ENCODE measurements around the gene TLK1. TPM values are rescaled to one million over a fixed set of nuclear protein-coding genes. Genes with fewer than 3 reads are reported as not detected.
"Not testable (repeated sequence)": the region's sequence is repeated elsewhere in the genome, so short reads cannot be mapped to it uniquely, and the experiment has no call there.

Gene TLK1
- total RNA-seq, 1 experiment from 2014 or later: 7.1 TPM

DNA sequence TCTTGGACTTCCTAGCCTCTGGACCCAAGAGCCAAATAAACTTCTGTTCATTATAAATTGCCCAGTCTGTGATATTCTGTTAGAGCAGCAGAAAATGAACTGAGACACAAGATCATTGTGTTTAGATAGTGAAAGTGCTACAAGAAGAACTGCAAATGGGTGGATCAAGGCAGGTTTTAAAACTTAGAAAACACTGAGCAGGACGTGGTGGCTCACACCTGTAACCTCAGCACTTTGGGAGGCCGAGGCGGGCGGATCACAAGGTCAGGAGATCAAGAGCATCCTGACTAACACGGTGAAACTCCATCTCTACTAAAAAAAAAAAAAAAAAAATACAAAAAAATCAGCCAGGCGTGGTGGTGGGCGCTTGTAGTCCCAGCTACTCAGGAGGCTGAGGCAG lies 84.3 kb downstream of the TLK1 start:
- not testable (repeated sequence) for H3K4me3 ChIP-seq, H3K9me3 ChIP-seq, H3K27me3 ChIP-seq, DNase-seq
- peaks cover 11% of the 10 kb centered on the region for H3K36me3 ChIP-seq

DNA sequence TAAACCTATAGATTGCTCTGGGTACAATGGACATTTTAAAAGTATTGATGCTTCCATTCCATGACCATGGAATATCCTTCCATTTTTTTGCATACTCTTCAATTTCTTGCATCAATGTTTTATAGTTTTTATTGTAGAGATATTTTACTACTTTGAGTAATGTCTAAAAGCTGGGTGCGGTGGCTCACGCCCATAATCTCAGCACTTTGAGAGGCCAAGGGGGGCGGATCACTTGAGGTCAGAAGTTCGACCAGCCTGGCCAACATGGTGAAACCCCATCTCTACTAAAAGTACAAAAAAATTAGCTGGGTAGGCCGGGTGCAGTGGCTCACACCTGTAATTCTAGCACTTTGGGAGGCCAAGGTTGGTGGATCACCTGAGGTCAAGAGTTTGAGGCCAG lies 88.5 kb downstream of the TLK1 start:
- Histone ChIP-seq H3K27me3 (no peaks in the 10 kb centered on the region), H3K4me3 (no peak overlapping the region), H3K9me3 (no peaks in the 10 kb centered on the region; the same call in 1 of the 2 replicates), H3K36me3 (peaks cover 15% of the 10 kb centered on the region)
- no peak for DNase-seq

DNA sequence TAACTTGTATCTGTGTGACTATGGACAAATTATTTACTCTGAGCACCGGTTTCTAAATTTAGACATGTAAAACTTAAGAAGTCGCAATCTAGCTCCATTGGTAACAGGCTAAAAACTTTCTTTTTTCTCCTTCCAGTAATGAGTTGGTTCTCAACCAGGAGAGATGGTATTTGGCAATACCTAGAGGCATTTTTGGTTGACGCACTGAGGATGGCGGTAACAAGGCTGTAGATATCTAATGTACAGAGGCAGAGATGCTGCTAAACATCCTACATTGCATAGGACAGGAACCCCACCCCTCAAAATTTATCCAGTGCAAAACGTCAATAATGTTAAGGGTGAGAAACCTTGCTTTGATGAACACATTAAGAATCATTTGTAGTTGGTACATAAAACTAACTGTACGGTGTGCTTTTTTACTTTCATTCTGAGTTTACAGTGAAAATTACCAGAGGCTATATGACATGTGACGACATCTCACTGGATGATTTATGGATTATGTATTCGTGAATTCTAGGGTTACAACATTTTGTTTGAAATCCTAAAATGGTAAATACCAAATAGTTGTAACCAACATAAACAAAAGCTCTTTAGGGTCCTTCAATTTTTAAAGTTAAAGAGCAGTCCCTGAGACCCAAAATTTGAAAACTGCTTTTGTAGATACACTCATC lies 91.3 kb downstream of the TLK1 start:
- Histone ChIP-seq H3K36me3 (peaks cover 15% of the 10 kb centered on the region), H3K4me3 (no peak overlapping the region), H3K27me3 (no peaks in the 10 kb centered on the region), H3K9me3 (no peaks in the 10 kb centered on the region; the same call in 1 of the 2 replicates)
- no peak for DNase-seq

DNA sequence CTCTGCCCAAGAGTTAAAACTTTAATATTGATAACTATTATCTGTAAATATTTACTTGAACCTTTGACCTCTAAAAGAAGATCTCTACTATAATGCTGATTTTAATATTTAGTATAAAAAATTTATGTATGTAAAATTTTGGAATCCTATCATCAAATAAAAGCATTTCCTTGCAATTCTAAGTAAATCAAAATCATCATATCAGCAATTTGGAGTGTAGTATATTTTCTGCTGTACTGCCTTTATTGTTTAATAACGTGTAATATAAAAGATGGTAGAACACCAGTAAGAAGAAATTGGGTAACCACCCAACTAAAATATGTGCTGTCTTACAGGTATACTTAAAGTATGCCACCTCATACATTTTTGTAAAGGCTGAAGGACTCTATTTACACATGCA lies 94.6 kb downstream of the TLK1 start:
- Histone ChIP-seq H3K27me3 (no peaks in the 10 kb centered on the region), H3K36me3 (peaks cover 3% of the 10 kb centered on the region), H3K9me3 (no peaks in the 10 kb centered on the region), H3K4me3 (no peak overlapping the region)
- no peak for DNase-seq

DNA sequence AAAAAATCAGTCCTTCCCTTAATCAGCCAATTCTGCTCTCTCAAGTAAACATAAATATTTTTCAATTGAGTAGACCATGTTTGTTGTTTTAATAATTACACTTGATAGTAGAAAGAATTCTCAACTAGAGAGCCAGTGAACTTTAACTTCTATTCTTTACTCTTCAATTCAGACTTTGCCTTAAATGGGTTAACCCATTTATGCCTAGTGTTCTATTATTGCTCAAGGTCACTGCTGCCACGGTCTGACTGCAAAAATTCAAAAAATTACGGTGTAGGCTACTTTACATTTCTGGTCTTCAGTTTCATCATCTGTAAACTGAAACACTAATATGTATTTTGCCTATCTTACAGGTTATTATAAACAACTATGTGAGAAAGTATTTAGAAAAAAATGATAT lies 103.1 kb downstream of the TLK1 start:
- no peak overlapping the region for H3K4me3 ChIP-seq
- H3K36me3 ChIP-seq: peaks cover 38% of the 10 kb centered on the region
- no peaks in the 10 kb centered on the region for H3K27me3 ChIP-seq
- no peaks in the 10 kb centered on the region for H3K9me3 ChIP-seq
- no peak for DNase-seq

DNA sequence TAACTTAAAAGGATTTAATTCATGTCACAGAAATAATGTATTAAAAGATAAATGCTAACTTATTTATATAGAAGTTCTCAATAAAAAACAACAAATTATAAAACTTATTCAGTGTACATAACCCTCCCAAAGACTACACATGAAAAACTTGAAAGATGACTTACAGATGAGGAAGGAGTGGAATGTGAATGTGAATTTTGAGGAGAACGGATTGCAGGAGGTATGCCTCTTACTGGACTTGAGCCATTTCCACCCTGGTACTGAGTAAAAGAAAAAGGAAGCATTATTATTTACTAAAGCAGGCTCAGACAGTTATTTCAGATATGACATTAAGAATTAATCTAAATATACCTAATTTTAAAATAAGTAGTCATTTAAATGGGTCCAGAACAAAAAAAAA lies 104.4 kb downstream of the TLK1 start:
- Histone ChIP-seq H3K4me3 (no peak overlapping the region), H3K36me3 (peaks cover 38% of the 10 kb centered on the region), H3K27me3 (no peaks in the 10 kb centered on the region), H3K9me3 (no peaks in the 10 kb centered on the region)
- no peak for DNase-seq

DNA sequence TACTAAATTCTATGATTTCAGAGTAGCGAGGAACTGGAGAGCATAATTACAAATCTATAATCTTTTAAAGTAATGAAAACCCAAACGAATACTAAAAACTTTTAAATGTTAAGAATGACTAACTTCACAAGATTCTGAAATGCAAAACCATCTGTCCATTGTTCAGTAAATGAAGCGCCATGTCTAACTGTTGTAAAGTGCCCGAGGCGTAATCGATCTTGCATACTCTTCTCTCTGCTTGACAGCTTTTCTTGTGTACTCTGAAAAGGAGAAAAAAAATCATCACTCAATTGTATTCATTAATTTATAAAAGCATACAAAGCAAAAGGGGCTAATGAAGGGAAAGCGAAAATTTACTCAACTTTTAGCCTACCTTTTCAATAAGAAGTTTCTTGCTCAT lies 111.0 kb downstream of the TLK1 start:
- Histone ChIP-seq H3K4me3 (no peak overlapping the region), H3K27me3 (no peaks in the 10 kb centered on the region), H3K36me3 (peaks cover 30% of the 10 kb centered on the region), H3K9me3 (no peaks in the 10 kb centered on the region)
- no peak for DNase-seq

DNA sequence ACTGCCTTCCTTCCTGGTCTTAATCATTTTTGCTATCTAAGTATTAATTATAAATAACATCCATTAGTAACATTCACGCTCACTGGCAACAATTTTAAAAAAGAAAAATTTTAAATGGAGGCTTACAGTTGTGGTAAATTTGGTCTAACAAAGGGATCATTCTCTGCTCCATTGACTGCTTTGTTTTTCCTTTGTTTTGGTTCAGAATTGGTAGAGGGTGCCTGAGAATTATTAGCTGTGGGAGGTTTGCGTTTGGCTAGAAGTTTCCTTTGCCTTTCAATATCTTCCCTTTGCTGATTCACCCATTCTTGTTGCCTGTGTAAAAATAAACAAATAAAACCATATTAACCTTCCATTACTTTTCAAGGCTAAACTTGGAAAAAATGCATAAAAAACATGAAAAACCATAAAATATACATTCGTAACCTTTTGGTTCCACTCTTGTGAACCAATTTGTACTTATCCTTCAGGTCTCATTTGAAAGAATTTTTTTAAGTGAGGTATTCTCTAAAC lies 114.6 kb downstream of the TLK1 start:
- Histone ChIP-seq H3K36me3 (peaks cover 42% of the 10 kb centered on the region), H3K27me3 (no peaks in the 10 kb centered on the region), H3K4me3 (no peak overlapping the region), H3K9me3 (no peaks in the 10 kb centered on the region)
- DNase-seq: no peak

DNA sequence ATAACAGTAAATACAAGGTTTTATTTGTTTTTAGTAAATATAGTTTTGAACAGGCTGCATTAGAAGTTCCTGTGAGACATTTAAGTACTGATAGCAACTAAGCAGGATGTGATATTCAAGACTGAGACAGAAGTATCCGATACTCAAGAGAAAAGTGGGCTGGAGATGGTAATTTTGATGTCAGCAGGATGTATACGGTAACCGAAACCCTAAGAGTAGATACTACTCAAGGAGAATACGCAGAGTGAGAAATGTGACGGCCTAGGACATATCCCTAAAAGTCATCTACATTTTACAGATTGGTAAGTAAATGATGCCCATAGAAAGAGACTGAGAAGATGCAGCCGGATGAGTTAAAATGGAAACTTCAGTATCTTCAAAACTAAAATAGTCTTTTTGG lies 116.3 kb downstream of the TLK1 start:
- Histone ChIP-seq H3K9me3 (no peaks in the 10 kb centered on the region), H3K4me3 (no peak overlapping the region), H3K36me3 (peaks cover 43% of the 10 kb centered on the region), H3K27me3 (no peaks in the 10 kb centered on the region)
- no peak for DNase-seq

DNA sequence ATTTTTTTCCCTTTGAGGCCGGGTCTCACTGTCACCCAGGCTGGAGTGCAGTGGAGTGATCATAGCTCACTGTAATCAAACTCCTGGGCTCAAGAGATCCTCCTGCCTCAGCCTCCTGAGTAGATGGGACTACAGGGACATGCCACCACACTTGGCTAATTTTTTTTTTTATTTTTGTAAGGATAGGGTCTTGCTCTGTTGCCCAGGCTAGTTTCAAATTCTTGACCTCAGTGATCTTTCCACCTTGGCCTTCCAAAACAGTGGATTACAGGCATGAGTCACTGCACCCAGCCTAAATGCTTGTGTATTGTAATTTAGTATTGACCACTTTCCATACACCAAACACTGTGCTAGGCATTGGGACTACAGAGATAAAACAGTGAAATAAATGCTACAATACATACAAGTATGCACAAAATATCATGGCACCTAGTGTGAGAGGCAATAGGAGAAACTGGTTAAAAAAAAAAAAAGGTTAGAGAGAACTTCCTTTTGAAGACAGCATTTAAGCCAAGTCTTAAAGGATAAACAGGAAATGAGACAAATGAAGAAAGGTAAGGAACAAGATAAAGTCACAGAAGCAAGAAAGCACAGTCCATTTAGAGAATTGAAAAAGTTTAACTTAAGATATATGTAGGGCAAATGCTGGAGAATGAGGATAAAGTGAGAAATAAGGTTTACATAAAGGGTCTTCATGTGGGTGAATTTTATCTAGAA lies 118.3 kb downstream of the TLK1 start:
- Histone ChIP-seq H3K9me3 (no peaks in the 10 kb centered on the region), H3K36me3 (peaks cover 46% of the 10 kb centered on the region), H3K4me3 (no peak overlapping the region), H3K27me3 (no peaks in the 10 kb centered on the region)
- DNase-seq: no peak

DNA sequence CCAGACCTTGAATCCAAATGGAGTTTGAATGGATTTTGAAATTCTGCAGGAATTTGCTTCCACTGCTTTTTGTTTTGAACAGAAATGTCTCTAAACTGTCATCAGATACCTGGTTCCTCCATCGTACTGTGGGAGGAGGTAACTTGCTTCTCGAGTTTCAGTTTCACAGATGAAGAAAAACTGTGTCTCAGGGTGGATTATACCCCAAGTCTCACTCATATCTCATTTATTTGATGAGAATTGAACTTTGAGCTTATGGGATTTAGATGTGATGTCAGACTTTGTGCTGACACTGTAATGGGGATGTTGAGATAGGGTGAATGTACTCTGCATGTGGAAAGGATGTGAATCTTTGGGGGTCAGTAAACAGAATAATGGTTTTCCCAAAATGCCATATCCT lies 124.2 kb downstream of the TLK1 start:
- Histone ChIP-seq H3K4me3 (no peak overlapping the region), H3K36me3 (peaks cover 33% of the 10 kb centered on the region), H3K9me3 (no peaks in the 10 kb centered on the region), H3K27me3 (no peaks in the 10 kb centered on the region)
- no peak for DNase-seq

DNA sequence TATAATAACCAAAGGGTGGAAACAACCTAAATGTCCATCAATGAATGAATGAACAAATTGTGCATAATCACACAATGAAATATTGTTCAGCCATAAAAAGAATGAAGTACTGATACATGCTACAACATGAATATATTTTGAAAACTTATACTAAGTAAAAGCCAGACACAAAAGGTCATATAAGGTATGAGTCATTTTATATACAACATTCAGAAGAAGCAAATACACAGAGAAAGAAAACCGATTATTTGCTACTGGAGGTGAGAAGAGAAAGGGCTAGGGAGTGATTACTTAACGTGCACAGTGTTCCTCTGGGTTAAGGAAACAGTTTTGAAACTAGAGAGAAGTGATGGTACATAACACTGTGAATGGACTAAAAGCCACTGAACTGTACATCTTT lies 126.4 kb downstream of the TLK1 start:
- peaks cover 27% of the 10 kb centered on the region for H3K36me3 ChIP-seq
- DNase-seq: no peak
- H3K27me3 ChIP-seq: no peaks in the 10 kb centered on the region
- no peaks in the 10 kb centered on the region for H3K9me3 ChIP-seq
- H3K4me3 ChIP-seq: no peak overlapping the region

DNA sequence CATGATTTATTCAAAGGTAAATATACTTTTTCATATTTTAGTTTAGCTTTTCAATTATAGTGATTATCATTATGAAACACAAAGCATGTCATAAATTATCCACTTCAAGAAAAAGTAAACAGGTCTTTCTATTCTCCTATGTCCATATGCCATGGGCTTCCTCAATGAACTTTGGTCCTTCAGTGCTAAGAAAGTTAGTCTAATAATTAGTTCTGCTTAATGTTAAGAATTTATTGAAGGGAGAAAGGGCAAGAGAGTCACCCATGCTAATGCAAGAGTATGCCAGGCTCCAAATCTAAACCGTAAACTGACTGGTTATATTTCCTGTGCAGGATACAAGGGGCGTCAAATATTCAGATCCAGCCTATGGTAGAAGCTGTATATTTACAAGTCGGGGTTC lies 135.5 kb downstream of the TLK1 start:
- DNase-seq: no peak
- Histone ChIP-seq H3K4me3 (no peak overlapping the region), H3K9me3 (no peaks in the 10 kb centered on the region), H3K36me3 (peaks cover 6% of the 10 kb centered on the region), H3K27me3 (no peaks in the 10 kb centered on the region)

DNA sequence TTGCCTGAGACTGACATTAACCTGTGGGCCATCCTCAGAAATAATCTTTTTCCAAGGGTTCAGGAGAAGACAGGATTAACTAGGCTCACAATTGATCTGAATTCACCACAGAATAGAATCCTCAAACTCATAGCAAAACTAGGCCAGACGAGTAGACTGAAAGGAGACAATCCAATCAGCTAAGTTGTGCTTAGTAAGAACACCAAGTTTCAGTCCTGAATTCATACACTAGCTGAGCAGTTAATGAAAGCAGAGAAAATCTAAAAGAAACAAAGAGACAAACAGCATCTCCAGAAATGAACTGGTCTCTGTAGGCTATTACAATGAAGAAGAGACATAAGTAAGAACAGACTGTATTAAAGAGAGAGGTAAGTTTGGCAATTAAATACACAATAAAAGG lies 142.2 kb downstream of the TLK1 start:
- DNase-seq: no peak
- Histone ChIP-seq H3K9me3 (no peaks in the 10 kb centered on the region), H3K4me3 (no peak overlapping the region), H3K27me3 (no peaks in the 10 kb centered on the region), H3K36me3 (peaks cover 11% of the 10 kb centered on the region; the same call in 1 of the 2 replicates)

DNA sequence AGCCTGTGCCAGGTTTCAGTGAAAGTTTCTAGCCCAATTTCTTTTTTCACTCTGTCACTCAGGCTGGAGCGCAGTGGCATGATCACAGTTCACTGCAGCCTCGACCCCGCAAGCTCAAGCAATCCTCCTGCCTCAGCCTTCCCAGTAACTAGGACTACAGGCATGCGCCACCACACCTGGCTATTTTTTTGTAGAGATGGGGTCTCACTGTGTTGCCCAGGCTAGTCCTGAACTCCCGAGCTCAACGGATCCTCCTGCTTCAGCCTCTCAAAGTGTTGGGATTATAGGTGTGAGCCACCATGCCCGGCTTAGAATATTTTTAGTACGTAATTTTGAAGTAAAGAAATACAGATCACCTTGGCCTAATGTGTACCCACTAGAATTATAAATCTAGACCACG lies 144.6 kb downstream of the TLK1 start:
- no peak overlapping the region for H3K4me3 ChIP-seq
- H3K36me3 ChIP-seq: peaks cover 12% of the 10 kb centered on the region; the same call in 1 of the 2 replicates
- DNase-seq: no peak
- H3K9me3 ChIP-seq: no peaks in the 10 kb centered on the region
- no peaks in the 10 kb centered on the region for H3K27me3 ChIP-seq

DNA sequence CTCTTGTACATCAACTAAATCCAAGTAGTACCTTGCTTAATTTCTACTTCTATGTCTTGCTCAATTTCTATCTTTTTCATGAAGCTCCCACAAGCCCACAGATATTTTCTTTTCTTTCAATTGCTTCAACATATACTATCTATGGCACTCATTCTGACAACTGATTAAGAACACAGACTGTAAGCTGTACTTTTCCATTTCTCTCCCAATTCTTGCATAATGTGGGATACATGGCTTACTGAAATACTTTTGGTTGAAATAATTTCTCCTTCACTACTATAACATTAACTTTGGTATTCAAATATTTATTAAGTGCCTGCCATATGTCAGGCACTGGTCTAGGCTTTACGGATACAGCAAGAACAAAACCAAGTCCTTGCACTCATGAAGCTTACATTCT lies 146.8 kb downstream of the TLK1 start:
- no peaks in the 10 kb centered on the region for H3K9me3 ChIP-seq
- no peak for DNase-seq
- no peak overlapping the region for H3K4me3 ChIP-seq
- H3K36me3 ChIP-seq: peaks cover 10% of the 10 kb centered on the region; the same call in 1 of the 2 replicates
- H3K27me3 ChIP-seq: no peaks in the 10 kb centered on the region

DNA sequence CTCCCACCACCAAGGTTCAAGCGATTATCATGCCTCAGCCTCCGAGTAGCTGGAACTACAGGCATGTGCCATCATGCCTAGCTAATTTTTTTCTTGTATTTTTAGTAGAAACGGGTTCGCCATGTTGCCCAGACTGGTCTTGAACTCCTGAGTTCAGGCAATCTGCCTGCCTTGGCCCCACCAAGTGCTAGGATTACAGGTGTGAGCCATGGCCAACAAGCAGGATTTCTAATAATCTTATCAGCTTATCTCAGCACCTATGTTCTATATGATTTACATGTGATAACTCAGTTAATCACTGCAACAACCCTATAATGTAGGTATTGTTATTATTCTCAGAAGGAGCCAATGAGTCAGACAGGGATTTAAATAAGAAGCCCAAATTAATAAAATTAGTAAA lies 151.3 kb downstream of the TLK1 start:
- Histone ChIP-seq H3K9me3 (no peaks in the 10 kb centered on the region; the same call in 1 of the 2 replicates), H3K27me3 (no peaks in the 10 kb centered on the region), H3K4me3 (no peak overlapping the region), H3K36me3 (peaks cover 27% of the 10 kb centered on the region)
- no peak for DNase-seq
